A673 (cell line): ENCODE measurements around the gene SLC43A3. TPM values are rescaled to one million over a fixed set of nuclear protein-coding genes. Genes with fewer than 3 reads are reported as not detected.

Experiments used
- BruUV-seq: library from RNA; stranded (reverse); fragments of 400-500 nt; replicated peaks from 2 replicates; lab custom pipeline; 2021; lab: Mats Ljungman, UMichigan
- CTCF ChIA-PET: fragments of 300-600 bp; sonication (Branson Sonifier 250); formaldehyde crosslinking; loops from one replicate; lab custom pipeline; 2022; ENCODE audit warnings: antibody characterized with exemption; lab: Charles Lee
- POLR2A ChIA-PET: fragments of 300-600 bp; sonication (Branson Sonifier 250); formaldehyde crosslinking; loops from one replicate; lab custom pipeline; 2022; ENCODE audit warnings: antibody characterized with exemption; ENCODE audit not compliant: low non-redundant PET; lab: Charles Lee
- DNase-seq: peaks from one replicate; pipeline ENCODE4 v3.0.0-alpha.2; 2015; ENCODE audit warnings: low spot score
- H3K27ac ChIP-seq: fragments of 200-600 bp; sonication (generic); 2 replicates; pipeline ENCODE4 v1.5.1; 2016; ENCODE audit warnings: mixed run types, low read depth, mild to moderate bottlenecking, mixed read lengths, antibody characterized with exemption, low read length; ENCODE audit not compliant: poor library complexity, severe bottlenecking
- H3K27me3 ChIP-seq: fragments of 200-600 bp; sonication (generic); replicated peaks from 2 replicates; pipeline ENCODE4 v1.6.1; 2017; ENCODE audit warnings: mixed run types, low read depth, mild to moderate bottlenecking, mixed read lengths, antibody characterized with exemption, low read length; ENCODE audit not compliant: insufficient read depth, poor library complexity
- H3K36me3 ChIP-seq: fragments of 200-600 bp; sonication (generic); 2 replicates; pipeline ENCODE4 v1.6.1; 2016; ENCODE audit warnings: mixed run types, mild to moderate bottlenecking, mixed read lengths, antibody characterized with exemption, low read length; ENCODE audit not compliant: insufficient read depth, poor library complexity, severe bottlenecking
- H3K4me1 ChIP-seq: fragments of 200-600 bp; sonication (generic); 2 replicates; pipeline ENCODE4 v1.6.1; 2017; ENCODE audit warnings: mixed run types, mild to moderate bottlenecking, mixed read lengths, antibody characterized with exemption, low read length; ENCODE audit not compliant: insufficient read depth, poor library complexity, severe bottlenecking
- H3K4me3 ChIP-seq: fragments of 200-600 bp; sonication (generic); 2 replicates; pipeline ENCODE4 v1.5.1; 2016; ENCODE audit warnings: low read depth, mixed run types, mild to moderate bottlenecking, mixed read lengths, low read length; ENCODE audit not compliant: poor library complexity, severe bottlenecking
- H3K9me3 ChIP-seq: fragments of 200-600 bp; sonication (generic); 2 replicates; pipeline ENCODE4 v1.6.1; 2016; ENCODE audit warnings: mixed run types, low read depth, mild to moderate bottlenecking, mixed read lengths, antibody characterized with exemption, low read length; ENCODE audit not compliant: poor library complexity, severe bottlenecking
- EZH2 ChIP-seq: fragments of 200-600 bp; sonication (generic); IDR thresholded peaks from 2 replicates; pipeline ENCODE4 v1.6.1; 2017; ENCODE audit warnings: borderline replicate concordance, low read depth, mild to moderate bottlenecking, mixed read lengths, antibody characterized with exemption, low read length; ENCODE audit not compliant: poor library complexity, severe bottlenecking
- intact Hi-C: fragments of 100-400 bp; cut with micrococcal nuclease; formaldehyde crosslinking; loops from one replicate; pipeline ENCODE4 v1.10.0; 2022; ENCODE audit not compliant: unreplicated experiment
- total RNA-seq: library from RNA; stranded (reverse); gene quantifications from 2 replicates; pipeline ENCODE4 v1.2.3, GENCODE V29; 2021
- TF ChIP-seq, protein P1 (sequence below): fragments of 300-800, 200-600 bp; sonication (generic); conservative IDR thresholded peaks from 2 replicates; pipeline ENCODE4 v1.5.1; 2017; ENCODE audit warnings: low read depth, mild to moderate bottlenecking, antibody characterized with exemption, low read length, moderate library complexity, mixed read lengths

SLC43A3 gene
- total RNA-seq, 1 experiment from 2014 or later, result 142 TPM

DNA sequence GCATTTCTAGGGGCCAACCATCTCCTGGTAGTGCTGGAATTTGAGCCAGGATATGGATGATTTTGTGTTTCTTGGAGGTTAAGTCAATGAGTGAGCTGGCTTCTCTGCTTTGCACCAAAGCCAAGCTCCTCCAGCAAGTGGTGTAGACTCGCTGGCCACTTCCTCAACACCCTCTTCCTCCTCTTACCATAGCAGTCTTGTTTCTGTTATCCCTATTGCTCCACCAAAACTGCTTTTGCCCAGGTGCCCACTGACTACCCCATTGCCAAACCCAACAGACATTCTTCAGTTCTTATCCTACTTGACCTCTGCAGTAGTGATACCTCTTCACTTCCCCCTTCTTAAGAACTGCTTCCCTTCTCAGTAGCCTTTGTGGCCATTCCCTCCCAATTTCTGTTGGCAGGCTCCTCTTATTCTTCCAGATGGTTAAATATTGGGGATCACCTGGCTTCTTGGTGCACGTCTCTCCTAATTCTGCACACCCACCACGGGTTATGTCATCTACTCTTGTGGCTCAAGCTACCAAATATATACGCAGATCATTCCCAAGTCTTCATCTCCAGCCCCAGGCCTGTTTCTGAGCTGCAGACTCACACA is 29.4 kb downstream of the SLC43A3 start:
- BruUV-seq, result no TSS peak
- CTCF ChIA-PET, result no interaction called here
- no peak for DNase-seq
- Histone ChIP-seq H3K36me3 (no peaks in the 10 kb centered on the region), H3K9me3 (no peaks in the 10 kb centered on the region), H3K4me3 (no peak overlapping the region), H3K27ac (no peak overlapping the region), H3K27me3 (no peaks in the 10 kb centered on the region), H3K4me1 (no peaks in the 10 kb centered on the region)
- POLR2A ChIA-PET, result interaction anchor here (0.7 kb wide), 1 partner anchor 21 kb away, joined by 7 read pairs; no protein-coding TSS in a partner anchor
- no peak for TF ChIP-seq EZH2
- TF ChIP-seq, protein P1, sequence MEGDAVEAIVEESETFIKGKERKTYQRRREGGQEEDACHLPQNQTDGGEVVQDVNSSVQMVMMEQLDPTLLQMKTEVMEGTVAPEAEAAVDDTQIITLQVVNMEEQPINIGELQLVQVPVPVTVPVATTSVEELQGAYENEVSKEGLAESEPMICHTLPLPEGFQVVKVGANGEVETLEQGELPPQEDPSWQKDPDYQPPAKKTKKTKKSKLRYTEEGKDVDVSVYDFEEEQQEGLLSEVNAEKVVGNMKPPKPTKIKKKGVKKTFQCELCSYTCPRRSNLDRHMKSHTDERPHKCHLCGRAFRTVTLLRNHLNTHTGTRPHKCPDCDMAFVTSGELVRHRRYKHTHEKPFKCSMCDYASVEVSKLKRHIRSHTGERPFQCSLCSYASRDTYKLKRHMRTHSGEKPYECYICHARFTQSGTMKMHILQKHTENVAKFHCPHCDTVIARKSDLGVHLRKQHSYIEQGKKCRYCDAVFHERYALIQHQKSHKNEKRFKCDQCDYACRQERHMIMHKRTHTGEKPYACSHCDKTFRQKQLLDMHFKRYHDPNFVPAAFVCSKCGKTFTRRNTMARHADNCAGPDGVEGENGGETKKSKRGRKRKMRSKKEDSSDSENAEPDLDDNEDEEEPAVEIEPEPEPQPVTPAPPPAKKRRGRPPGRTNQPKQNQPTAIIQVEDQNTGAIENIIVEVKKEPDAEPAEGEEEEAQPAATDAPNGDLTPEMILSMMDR, result no peak
- intact Hi-C loops, result no loop called here

DNA sequence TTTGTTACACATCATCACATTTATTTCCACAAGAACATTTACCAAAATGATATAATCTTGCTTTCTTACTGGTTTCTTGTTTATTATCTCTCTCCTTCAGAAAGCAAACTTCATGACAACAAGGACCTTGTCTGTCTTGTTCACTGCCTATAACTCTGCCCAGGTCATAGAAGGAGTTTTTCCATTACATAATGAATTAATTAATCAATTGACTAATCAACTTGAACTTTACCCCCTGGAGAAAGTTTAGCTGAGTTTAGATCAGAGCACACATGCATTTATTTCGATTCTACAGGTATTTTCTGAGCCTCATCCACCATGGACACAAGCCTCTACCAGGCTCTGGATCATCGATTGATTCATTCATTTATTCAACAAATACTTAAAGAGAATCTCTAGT is 30.2 kb downstream of the SLC43A3 start:
- no peak for DNase-seq
- intact Hi-C loops, result no loop called here
- Histone ChIP-seq H3K27ac (no peak overlapping the region), H3K4me3 (no peak overlapping the region), H3K27me3 (no peaks in the 10 kb centered on the region), H3K9me3 (no peaks in the 10 kb centered on the region), H3K4me1 (no peaks in the 10 kb centered on the region), H3K36me3 (no peaks in the 10 kb centered on the region)
- BruUV-seq, result no TSS peak
- ChIA-PET CTCF (no interaction called here), POLR2A (no interaction called here)
- TF ChIP-seq, protein P1, result no peak
- no peak for TF ChIP-seq EZH2

DNA sequence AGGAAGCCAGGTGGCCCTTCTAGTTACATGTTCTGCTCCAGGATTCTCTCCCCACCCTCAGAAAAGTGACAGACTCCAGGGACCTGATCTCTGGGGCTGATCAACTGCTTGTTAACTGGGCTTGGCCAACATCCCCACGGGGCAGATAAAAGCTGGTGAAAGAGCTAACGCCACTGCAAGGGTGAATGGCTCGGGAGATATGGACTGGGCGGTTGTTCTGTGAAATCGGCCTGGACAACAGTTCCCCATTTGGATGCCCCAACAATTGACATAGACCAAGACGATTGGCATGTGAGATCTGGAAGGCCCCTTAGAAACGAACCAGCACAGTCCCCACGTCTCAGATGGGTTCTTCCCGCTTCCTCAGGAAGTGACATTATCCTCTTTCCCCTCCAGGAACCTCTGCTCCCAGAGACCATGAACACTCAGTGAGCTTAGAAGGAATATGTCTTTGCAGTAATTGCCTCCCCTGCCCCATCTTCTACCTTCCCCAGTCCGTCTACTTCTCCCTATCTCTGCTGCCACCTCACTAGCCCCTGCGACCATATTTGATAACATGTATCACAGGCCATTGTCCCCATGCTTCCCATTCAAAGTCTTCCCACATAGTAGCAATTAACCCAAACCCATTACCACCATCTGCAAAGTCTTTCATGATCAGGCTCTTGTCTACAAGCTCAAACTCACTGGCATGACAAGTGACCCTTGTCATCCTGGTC is 30.9 kb downstream of the SLC43A3 start:
- CTCF ChIA-PET, result no interaction called here
- TF ChIP-seq, protein P1, result no peak
- no peak for TF ChIP-seq EZH2
- POLR2A ChIA-PET, result no interaction called here
- peaks cover 1% of the 10 kb centered on the region for H3K27me3 ChIP-seq
- no peaks in the 10 kb centered on the region for H3K9me3 ChIP-seq
- intact Hi-C loops, result no loop called here
- no peak for DNase-seq
- H3K36me3 ChIP-seq, result no peaks in the 10 kb centered on the region
- BruUV-seq, result no TSS peak
- no peak overlapping the region for H3K27ac ChIP-seq
- no peaks in the 10 kb centered on the region for H3K4me1 ChIP-seq
- H3K4me3 ChIP-seq, result no peak overlapping the region
